ENCODE data around the gene PCNP. TPM values are rescaled to one million over a fixed set of nuclear protein-coding genes. Genes with fewer than 3 reads are reported as not detected.
"Not testable (repeated sequence)": the region's sequence is repeated elsewhere in the genome, so short reads cannot be mapped to it uniquely, and the experiment has no call there.

PCNP gene
- total RNA-seq, 2 experiments from 2014 or later, result 261 to 267 TPM

DNA sequence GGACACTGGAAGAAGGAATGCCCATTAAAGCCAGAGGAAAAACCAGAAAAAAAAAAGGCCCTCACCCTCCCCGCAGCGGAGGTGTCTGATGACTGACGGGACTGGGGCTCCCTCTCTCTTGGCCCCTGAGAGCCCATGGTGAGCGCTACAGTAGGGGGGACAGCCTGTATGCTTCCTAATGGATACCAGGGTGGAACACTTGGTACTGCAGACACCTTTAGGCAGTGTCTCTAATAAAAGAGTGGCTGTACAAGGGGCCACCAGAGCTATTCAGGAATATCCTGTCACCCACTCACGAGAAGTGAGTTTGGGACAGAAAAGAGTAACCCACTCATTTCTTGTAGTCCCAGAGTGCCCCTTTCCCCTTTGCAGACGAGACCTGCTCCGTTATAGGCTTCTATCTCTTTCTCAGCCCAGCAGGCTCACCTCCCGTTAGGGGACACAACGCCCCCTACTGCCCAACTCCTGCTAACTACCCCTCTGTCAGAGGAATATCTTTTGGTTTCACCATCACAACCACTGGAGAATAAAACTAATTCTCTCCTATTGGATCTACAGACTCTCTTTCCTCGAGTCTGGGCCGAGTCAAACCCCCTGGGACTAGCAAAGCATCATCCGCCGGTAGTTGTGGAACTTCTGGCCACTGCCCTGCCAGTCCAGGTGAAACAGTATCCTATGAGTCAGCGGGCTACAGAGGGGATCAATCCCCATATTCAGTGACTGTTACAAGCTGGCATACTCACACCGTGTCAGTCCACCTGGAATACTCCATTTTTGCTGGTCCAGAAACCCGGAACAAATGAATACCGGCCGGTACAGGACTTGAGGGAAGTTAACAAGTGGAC is 62.2 kb downstream of the PCNP start:
- CTCF ChIA-PET, result interaction anchor here (0.6 to 2.0 kb wide), 7 partner anchors 45 to 1173 kb away, joined by 3 to 12 read pairs (median 3); partner anchors contain the start of gene PCNP
- Mint-ChIP-seq H3K4me3 (no peak overlapping the region), H3K9me3 (no peaks in the 10 kb centered on the region), H3K27me3 (ENCODE audit: low read depth) (no peaks in the 10 kb centered on the region), H3K36me3 (ENCODE audit: low read depth) (no peaks in the 10 kb centered on the region), H3K4me1 (ENCODE audit: low read depth) (no peaks in the 10 kb centered on the region), H3K27ac (no peak overlapping the region)
- DNase-seq, result peak; percentile 92
- intact Hi-C loops (cut with micrococcal nuclease), result loop anchor here (1.0 to 5.0 kb wide), 6 partner anchors 63 to 744 kb away; partner anchors contain the start of gene SENP7

GRCh38 chr3:101637451-101637850 is 63.5 kb downstream of the PCNP start:
- Mint-ChIP-seq H3K27me3 (ENCODE audit: low read depth) (no peaks in the 10 kb centered on the region), H3K27ac (no peak overlapping the region), H3K36me3 (ENCODE audit: low read depth) (no peaks in the 10 kb centered on the region), H3K4me1 (ENCODE audit: low read depth) (no peaks in the 10 kb centered on the region), H3K4me3 (no peak overlapping the region), H3K9me3 (no peaks in the 10 kb centered on the region)
- DNase-seq, result no peak
- CTCF ChIA-PET, result interaction anchor here (1.1 to 2.0 kb wide), 3 partner anchors 64 to 780 kb away, joined by 3 to 12 read pairs (median 6); partner anchors contain the start of gene PCNP
- intact Hi-C loops (cut with micrococcal nuclease), result loop anchor here (2.0 to 5.0 kb wide), 3 partner anchors 125 to 745 kb away; partner anchors contain the start of gene SENP7

DNA sequence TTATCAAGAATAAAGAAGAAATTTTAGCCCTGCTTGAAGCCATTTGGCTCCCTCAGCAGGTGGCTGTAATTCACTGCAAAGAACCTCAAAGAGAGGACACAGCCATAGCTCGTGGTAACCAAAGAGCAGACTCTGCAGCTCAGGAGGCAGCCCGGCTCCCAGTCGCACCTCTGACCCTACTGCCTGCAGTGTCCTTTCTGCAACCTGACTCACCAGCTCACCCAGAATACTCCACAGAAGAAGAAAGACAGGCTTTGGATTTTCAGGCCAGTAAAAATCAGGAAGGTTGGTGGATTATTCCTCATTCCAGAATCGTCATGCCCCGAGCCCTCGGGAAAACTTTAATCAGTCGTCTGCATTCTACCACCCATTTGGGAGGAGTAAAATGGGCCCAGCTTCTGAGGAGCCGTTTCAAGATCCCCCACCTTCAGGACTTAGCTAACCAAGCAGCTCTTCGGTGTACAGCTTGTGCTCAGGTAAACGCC is 64.3 kb downstream of the PCNP start:
- CTCF ChIA-PET, result interaction anchor here (0.8 to 1.4 kb wide), 3 partner anchors 69 to 1176 kb away, joined by 3 to 6 read pairs (median 6); no protein-coding TSS in a partner anchor
- Mint-ChIP-seq H3K9me3 (no peaks in the 10 kb centered on the region), H3K4me1 (ENCODE audit: low read depth) (peaks cover 4% of the 10 kb centered on the region), H3K36me3 (ENCODE audit: low read depth) (no peaks in the 10 kb centered on the region), H3K27me3 (ENCODE audit: low read depth) (no peaks in the 10 kb centered on the region), H3K4me3 (no peak overlapping the region), H3K27ac (no peak overlapping the region)
- peak; percentile 17 for DNase-seq
- intact Hi-C loops (cut with micrococcal nuclease), result loop anchor here (5.0 kb wide), 1 partner anchor 746 kb away; no protein-coding TSS in a partner anchor

DNA sequence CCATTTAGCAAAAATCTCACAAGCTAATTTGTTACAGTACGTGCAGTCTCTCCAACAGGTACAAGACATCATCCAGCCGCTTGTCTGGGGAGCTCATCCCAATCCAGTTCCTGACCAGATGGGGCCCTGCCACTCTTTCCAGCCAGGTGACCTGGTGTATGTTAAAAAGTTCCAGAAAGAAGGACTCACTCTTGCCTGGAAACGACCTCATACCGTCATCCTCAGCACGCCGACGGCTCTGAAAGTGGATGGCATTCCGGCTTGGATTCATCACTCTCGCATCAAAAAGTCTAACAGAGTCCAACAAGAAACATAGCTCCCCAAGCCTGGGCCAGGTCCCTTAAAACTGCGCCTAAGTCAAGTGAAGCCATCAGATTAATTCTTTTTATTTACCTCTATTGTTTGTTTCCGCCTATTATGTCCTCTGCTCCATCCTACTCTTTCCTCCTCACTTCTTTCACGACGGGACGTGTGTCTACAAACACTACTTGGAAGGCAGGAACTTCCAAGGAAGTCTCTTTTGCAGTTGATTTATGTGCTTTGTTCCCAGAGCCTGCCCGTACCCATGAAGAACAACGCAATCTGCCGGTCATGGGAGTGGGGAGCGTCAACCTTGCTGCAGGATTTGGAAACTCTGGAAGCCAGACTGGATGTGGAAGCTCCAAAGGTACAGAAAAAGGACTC is 65.4 kb downstream of the PCNP start:
- CTCF ChIA-PET, result interaction anchor here (0.8 to 0.9 kb wide), 2 partner anchors 8 to 1177 kb away, joined by 3 to 6 read pairs; no protein-coding TSS in a partner anchor
- H3K9me3 Mint-ChIP-seq, result no peaks in the 10 kb centered on the region
- DNase-seq, result no peak
- H3K36me3 Mint-ChIP-seq (ENCODE audit: low read depth), result no peaks in the 10 kb centered on the region
- intact Hi-C loops (cut with micrococcal nuclease), result loop anchor here (5.0 kb wide), 1 partner anchor 747 kb away; no protein-coding TSS in a partner anchor
- no peaks in the 10 kb centered on the region for H3K27me3 Mint-ChIP-seq (ENCODE audit: low read depth)
- no peak overlapping the region for H3K27ac Mint-ChIP-seq
- peaks cover 15% of the 10 kb centered on the region for H3K4me1 Mint-ChIP-seq (ENCODE audit: low read depth)
- H3K4me3 Mint-ChIP-seq, result no peak overlapping the region

DNA sequence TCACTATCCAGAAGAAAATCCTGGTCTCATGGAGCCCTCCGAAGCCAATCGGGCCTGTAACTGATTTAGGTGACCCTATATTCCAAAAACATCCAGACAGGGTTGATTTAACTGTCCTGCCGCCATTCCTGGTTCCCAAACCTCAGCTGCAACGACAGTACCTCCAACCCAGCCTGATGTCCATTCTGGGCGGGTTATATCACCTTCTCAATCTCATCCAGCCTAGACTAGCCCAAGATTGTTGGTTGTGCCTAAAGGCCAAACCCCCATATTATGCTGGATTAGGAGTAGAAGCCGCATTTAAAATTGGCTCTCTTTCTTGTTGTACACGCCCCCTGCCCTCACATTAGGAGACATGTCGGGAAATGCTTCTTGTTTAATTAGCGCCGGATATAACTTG is 66.3 kb downstream of the PCNP start:
- Mint-ChIP-seq H3K4me1 (ENCODE audit: low read depth) (peaks cover 21% of the 10 kb centered on the region), H3K36me3 (ENCODE audit: low read depth) (no peaks in the 10 kb centered on the region), H3K9me3 (no peaks in the 10 kb centered on the region), H3K4me3 (no peak overlapping the region), H3K27me3 (ENCODE audit: low read depth) (no peaks in the 10 kb centered on the region), H3K27ac (no peak overlapping the region)
- intact Hi-C loops (cut with micrococcal nuclease), result loop anchor here (10.0 kb wide), 1 partner anchor 1175 kb away; no protein-coding TSS in a partner anchor
- CTCF ChIA-PET, result interaction anchor here (0.7 to 0.9 kb wide), 2 partner anchors 9 to 1024 kb away, joined by 3 read pairs; no protein-coding TSS in a partner anchor
- no peak for DNase-seq

- H3K27ac Mint-ChIP-seq, result not testable (repeated sequence)
These were observed 67.6 kb downstream of the PCNP start for GRCh38 chr3:101641397-101642115.

GRCh38 chr3:101642441-101642840 is 68.5 kb downstream of the PCNP start:
- no peak overlapping the region for H3K27ac Mint-ChIP-seq
- DNase-seq, result no peak
- CTCF ChIA-PET, result no interaction called here
- no peaks in the 10 kb centered on the region for H3K9me3 Mint-ChIP-seq
- no peak overlapping the region for H3K4me3 Mint-ChIP-seq
- peaks cover 24% of the 10 kb centered on the region for H3K4me1 Mint-ChIP-seq (ENCODE audit: low read depth)
- H3K27me3 Mint-ChIP-seq (ENCODE audit: low read depth), result no peaks in the 10 kb centered on the region
- intact Hi-C loops (cut with micrococcal nuclease), result loop anchor here (10.0 kb wide), 1 partner anchor 1178 kb away; no protein-coding TSS in a partner anchor
- H3K36me3 Mint-ChIP-seq (ENCODE audit: low read depth), result peaks cover 3% of the 10 kb centered on the region

More at GRCh38 chr3:101641397-101642115, 67.6 kb downstream of the PCNP start:
- peaks cover 24% of the 10 kb centered on the region for H3K4me1 Mint-ChIP-seq (ENCODE audit: low read depth)
- DNase-seq; H3K27me3 Mint-ChIP-seq (ENCODE audit: low read depth); H3K36me3 Mint-ChIP-seq (ENCODE audit: low read depth); H3K9me3 Mint-ChIP-seq; CTCF ChIA-PET; H3K4me3 Mint-ChIP-seq: not testable (repeated sequence)
- intact Hi-C loops (cut with micrococcal nuclease), result loop anchor here (10.0 kb wide), 1 partner anchor 1177 kb away; no protein-coding TSS in a partner anchor

GRCh38 chr3:101643009-101643844 is 69.2 kb downstream of the PCNP start:
- CTCF ChIA-PET, result no interaction called here

More at GRCh38 chr3:101643009-101643844, 69.2 kb downstream of the PCNP start:
- Mint-ChIP-seq H3K9me3 (no peaks in the 10 kb centered on the region), H3K27me3 (ENCODE audit: low read depth) (no peaks in the 10 kb centered on the region), H3K4me3 (no peak overlapping the region), H3K36me3 (ENCODE audit: low read depth) (peaks cover 4% of the 10 kb centered on the region), H3K4me1 (ENCODE audit: low read depth) (peaks cover 24% of the 10 kb centered on the region), H3K27ac (peak overlapping the region; percentile 83)
- intact Hi-C loops (cut with micrococcal nuclease), result loop anchor here (10.0 kb wide), 1 partner anchor 1178 kb away; no protein-coding TSS in a partner anchor
- DNase-seq, result peak; percentile 20

Other genes with a start within 250 kb of the PCNP start
- 10 to 100 TPM; 16.1 to 16.8 TPM for gene SENP7, start 61.0 kb upstream of the PCNP start, total RNA-seq
- 10 to 100 TPM; 24.0 to 24.4 TPM for gene TRMT10C, start 12.3 kb upstream of the PCNP start, total RNA-seq
- gene ZBTB11, start 103.0 kb downstream of the PCNP start, total RNA-seq, result 10 to 100 TPM; 31.2 to 31.7 TPM
- gene RPL24, start 112.5 kb downstream of the PCNP start, total RNA-seq, result 1,000 to 10,000 TPM; 2,159 to 2,187 TPM
- 10 to 100 TPM; 17.0 to 20.3 TPM for gene CEP97, start 150.4 kb downstream of the PCNP start, total RNA-seq
- 10 to 100 TPM; 18.9 to 19.3 TPM for gene NXPE3, start 205.0 kb downstream of the PCNP start, total RNA-seq

Data from activated naive CD4-positive, alpha-beta T cell treated with anti-CD3 and anti-CD28 coated beads for 36 hours (primary cell).